HG02759 (cell line): Measurements from ENCODE around the gene TMEM59L.

Source experiments
- ATAC-seq: cut with Tn5 transposase; IDR thresholded peaks from one replicate; pipeline ENCODE4 v1.9.1; 2021; ENCODE audit warnings: mild to moderate bottlenecking, moderate library complexity; ENCODE audit not compliant: unreplicated experiment

TMEM59L gene

GRCh38 chr19:18636183-18636968 is 23.7 kb downstream of the TMEM59L start:
- peak; percentile 87 for ATAC-seq

- no peak for ATAC-seq
Measured at GRCh38 chr19:18636969-18637629, 24.4 kb downstream of the TMEM59L start, which contains the start of gene KLHL26. KLHL26 (plus strand) TSS chr19:18637028; CDS start chr19:18637055, 27 bp downstream.

GRCh38 chr19:18637673-18638630 is 25.3 kb downstream of the TMEM59L start:
- no peak for ATAC-seq

GRCh38 chr19:18639706-18640243 is 27.1 kb downstream of the TMEM59L start:
- no peak for ATAC-seq

GRCh38 chr19:18644196-18645034 is 31.7 kb downstream of the TMEM59L start:
- no peak for ATAC-seq

- ATAC-seq = no peak
Measured at GRCh38 chr19:18645035-18645511, 32.4 kb downstream of the TMEM59L start.

GRCh38 chr19:18646535-18647370 is 34.1 kb downstream of the TMEM59L start:
- ATAC-seq = no peak

- ATAC-seq = no peak
Measured at GRCh38 chr19:18647371-18647767, 34.7 kb downstream of the TMEM59L start.

- no peak for ATAC-seq
Measured at GRCh38 chr19:18647807-18648206, 35.1 kb downstream of the TMEM59L start.

GRCh38 chr19:18648973-18649315 is 36.3 kb downstream of the TMEM59L start:
- no peak for ATAC-seq

- ATAC-seq = peak; percentile 47
Measured at GRCh38 chr19:18649371-18650020, 36.8 kb downstream of the TMEM59L start.

- no peak for ATAC-seq
Measured at GRCh38 chr19:18650021-18650390, 37.3 kb downstream of the TMEM59L start.

- ATAC-seq = no peak
Measured at GRCh38 chr19:18650468-18651041, 37.9 kb downstream of the TMEM59L start.

GRCh38 chr19:18651300-18651699 is 38.6 kb downstream of the TMEM59L start:
- no peak for ATAC-seq

- no peak for ATAC-seq
Measured at GRCh38 chr19:18651733-18652132, 39.1 kb downstream of the TMEM59L start.

GRCh38 chr19:18653853-18654252 is 41.2 kb downstream of the TMEM59L start:
- ATAC-seq = no peak

GRCh38 chr19:18654469-18654868 is 41.8 kb downstream of the TMEM59L start:
- ATAC-seq = no peak

- ATAC-seq = no peak
Measured at GRCh38 chr19:18655173-18655844, 42.6 kb downstream of the TMEM59L start.
